Measurements from ENCODE around the gene STARD3NL.

The STARD3NL gene

DNA sequence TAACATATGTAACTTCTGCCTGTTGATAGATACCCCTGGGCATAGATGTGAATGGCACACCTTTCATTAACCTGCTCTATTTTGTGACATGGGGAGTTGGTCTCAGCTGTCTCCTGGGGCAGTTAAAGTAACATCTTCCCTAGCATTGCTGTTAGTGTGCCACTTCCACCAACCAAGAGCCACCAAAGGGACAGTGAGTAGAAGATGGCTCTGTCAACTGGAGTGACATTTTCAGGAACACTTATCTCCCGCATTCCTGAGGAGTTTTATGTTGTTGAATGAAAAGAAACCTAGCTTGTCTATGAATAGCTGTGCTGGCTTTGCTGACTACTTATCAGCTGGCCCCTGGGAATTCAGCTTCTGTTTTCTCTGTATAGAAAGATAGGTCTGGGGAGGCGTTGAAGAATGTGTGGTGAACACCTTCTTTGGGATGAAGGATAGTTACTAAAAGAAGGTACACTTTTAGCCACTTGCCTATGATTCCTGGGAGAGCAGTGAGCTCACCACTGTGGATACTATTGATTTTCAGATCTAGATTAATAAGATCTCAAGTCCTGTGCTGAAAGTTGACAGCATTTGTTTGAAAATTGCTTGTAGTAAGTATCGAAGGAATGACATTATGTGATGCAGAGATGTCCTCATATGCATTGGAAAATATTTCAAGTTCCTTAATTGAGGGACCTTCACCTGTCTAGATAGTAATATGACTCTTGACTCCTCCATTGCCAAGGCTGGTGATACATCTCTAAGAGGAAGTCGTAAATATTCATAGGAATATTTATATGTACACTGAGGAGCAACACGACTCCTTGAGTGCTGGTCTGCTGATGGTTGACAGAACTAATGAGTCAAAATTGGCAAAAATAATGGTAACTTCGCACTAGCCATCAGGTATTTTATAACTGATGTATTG, 7.6 kb downstream of the STARD3NL start:
- peak in 2 of 3 donors; percentile 55 to 56 for DNase-seq

DNA sequence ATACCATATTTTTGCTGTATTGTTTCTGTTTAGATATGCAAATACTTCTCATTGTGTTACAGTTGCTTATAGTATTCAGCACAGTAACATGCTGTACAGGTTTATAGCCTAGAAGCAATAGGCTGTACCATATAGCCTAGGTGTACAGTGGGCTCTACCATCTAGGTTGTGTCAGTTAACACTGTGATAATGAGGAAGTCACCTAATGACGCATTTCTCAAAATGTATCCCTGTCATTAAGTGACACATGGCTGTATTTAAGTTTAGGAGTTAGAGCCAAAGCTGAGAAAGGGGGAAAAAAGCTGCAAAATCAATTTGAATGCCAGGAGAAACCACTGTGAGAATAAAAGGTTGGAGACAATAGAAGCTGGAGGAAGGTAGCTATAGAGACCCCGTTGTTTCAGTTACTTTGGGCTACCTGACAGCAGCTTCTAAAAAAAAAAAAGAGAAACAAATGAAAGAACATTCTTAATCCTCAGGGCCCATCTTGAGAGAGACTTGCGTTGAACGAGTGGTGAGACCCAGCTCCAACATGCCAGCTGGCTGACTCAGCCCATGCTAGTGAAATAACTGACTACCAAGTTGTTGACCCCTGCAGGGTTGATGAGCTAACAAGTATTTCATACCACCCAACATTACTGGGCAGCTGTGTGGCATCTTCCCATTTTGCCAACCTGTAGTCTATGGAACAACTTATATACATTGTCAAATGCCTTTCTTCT, 8.7 kb downstream of the STARD3NL start:
- peak in 2 of 3 donors; percentile 35 to 37 for DNase-seq

DNA sequence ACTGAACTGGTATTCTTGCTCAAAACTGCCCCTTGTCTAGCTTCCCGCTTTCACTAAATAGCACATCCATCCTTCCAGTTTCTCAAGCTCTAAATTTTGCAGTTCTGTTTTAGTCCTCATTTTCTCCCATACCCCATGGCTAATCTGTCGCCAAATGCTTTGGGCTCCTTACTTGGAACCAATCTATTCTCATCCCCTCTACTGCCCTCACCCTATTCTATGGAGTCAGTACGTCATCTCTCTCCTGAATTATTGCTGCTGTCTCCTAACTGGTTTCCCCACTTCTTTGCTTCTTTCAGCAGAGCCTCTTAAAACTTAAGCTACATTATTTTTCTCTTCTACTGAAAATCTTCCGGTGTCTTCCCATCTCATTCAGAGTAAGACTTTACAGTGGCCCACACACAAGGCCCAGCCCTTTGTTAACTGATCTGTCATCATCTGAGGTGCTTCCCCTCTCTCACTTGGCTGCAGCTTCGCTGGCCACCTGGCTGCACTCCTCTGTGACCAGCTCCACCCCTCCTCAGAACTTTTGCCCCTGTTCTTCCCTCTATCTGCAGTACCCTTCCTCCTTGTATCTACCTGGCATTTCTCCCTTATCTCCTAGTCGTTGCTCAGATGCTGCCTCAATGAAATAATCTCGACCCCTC, 9.9 kb downstream of the STARD3NL start:
- DNase-seq = no peak

DNA sequence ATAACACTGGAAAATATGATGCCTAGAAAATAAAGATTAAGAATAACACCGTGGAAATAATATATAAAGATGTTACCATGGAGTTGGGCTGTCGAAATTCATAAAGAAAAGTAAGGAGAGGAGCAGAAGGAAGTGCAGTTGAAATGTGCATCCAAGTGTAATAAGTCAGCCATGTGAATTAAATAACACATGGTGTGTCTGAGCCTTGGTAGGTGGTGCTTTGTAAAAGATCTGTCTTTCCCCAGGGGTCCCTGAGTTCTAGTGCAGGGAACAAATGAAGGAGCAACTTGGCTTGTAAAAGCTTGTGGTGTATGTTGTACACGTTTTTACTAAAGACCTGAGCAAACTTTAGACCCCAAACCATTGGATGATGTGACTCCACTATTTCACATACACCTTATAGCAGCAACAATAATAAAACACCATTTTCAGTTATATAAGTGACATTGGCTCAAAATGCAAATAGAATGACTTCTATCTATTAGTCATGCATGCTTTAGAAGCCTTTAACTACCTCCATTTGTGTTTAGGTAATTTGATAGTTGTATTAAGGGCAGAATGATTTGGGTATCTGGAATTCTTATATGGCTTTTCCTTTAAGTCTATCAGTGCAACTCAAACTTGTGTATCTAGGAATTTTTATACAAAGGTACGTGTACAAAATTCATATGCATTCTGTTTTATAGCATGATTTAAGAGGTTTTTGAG, 11.3 kb downstream of the STARD3NL start:
- no peak for DNase-seq

DNA sequence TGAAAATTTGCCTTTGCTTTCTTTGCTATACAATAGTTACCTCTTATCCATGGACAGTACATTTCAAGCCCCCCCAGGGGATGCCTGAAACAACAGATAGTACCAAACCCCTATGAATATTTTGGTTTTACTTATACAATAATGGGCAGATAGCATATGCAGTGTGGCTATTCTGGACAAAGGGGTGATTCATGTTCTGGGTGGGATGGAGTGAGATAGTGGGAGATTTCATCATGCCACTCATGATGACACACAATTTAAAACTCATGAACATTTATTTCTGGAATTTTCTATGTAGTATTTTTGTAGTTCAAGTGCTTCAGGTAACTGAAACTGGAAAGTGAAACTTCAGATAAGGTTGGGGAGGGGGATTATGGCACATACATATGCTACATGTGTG, 12.0 kb downstream of the STARD3NL start:
- DNase-seq = peak; percentile 35 to 56 (median 56)

DNA sequence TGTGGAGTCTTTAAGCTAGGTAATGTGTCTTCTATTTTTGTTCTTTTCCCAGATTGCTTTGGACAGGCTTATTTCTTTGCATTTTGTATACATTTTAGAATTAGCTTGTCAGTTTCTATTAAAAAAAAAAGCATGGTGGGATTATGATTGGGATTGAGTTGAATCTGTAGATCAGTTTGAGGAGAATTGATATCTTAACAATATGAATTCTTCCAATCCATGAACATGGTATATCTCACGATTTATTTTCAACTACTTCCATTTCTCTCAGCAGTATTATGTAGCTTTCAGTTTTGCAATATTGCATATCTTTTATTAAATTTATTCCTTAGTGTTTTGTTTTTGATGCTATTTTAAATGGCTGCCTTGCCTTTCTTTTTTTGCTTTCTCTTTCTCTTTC, 13.7 kb downstream of the STARD3NL start:
- DNase-seq = no peak

DNA sequence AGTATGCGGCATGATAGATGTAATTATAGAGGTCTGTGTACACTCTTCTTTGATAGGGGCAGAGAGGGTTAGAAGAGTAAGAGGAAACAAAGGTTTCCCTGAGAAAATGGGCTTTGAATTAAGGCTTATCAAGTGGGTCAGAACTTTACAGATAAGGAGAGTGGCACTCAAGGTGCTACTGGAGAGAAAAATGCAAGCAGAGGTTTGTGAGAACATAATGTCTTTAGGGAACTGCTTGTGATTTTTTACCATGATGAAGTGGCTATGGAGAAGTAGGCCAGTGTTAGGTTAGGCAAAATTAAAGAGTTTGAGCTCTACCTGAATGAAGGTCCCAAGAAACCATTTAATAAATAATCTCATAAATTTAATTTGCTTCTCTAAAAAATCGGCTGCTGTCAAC, 14.3 kb downstream of the STARD3NL start:
- DNase-seq = no peak

DNA sequence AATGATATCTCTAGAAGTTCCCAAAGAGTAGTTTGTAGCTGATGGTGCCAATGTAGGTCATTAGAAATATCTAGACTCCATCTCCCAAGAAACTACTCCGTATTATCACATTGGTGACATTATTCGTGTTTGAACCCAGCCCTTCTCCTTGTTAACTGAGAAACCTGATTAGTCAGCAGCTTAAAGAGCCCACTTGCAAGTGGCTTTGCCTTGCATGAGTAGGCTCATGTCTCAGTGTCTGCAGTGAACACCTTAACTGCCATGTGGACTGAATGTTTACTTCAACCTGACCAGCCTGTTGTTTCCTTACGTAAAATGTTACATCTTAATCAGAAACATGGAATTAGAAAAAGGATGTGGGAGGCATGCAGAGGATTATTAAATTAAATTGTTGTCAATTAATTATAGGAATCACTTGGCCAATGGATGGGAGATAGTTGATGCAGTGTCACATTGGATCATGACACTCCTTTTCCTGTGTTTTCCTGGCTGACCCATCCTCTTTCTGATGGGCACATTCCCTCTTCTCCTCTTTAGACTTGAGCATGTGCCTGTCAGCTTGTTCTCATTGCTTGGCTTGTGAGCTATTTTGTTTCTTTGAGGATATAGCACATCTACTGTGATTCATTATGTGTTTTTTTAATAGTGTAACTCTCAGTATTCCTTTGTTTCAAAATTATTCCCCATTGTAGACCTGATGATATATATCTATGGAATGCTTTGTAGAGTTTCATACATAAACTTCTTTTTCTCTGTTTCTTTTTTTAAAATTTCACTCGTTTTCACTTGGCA, 18.0 kb downstream of the STARD3NL start:
- no peak for DNase-seq

DNA sequence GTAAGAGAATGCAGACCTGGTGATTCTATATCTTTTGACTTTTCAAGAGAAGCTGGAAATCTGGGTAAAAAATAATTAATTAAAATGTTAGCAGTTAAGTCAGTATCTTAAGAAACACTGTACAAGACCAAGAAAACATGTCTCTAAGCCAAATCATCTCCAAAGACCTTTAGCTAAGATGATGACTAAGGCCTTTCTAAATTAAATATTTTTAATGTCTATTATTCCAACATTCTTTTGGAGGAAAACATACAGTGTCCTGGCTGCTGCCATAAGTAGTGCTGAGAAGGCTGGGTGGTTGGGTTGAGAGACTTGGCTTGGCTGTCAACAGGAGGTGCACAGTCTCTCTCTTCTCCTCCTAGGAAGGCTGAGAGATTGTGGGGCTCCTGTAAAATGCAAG, 20.3 kb downstream of the STARD3NL start:
- DNase-seq = no peak

DNA sequence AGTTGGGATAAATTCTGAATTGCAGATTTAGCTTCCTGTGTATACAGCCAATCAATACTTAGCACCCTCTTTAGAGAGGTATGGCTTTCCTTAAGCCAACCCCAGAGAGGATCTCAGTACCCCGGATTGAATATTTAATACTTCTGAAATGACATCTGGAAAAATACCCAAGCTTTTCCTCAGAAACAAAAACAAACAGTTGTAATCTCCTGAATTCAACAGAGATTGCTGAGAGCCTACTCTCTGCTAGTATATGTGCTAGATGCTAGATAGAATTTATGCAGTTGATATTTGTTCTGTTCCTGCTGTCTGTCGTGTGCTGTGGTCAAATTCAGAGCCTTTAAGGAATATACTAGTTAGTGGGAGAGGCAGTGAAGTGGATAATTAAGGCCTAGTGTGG, 21.1 kb downstream of the STARD3NL start:
- DNase-seq = no peak

DNA sequence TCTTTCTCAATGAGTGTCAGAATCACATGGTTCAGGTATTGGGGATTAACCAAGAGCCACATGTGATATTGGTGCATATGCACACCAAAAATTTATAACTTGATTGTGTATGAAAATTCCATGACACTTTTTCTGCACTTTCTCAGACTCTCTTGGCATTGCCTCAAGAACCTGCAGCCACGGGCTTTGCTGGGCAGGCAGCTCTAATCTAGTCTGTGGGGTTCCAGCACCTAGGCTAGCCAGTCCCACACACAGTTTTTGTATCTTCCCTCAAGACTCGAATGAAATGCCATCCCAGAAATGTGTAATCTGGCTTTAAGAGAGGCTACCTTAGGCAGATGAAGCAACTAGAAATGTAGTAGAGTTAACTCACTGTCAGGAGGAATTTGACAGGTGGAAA, 21.7 kb downstream of the STARD3NL start:
- no peak for DNase-seq

DNA sequence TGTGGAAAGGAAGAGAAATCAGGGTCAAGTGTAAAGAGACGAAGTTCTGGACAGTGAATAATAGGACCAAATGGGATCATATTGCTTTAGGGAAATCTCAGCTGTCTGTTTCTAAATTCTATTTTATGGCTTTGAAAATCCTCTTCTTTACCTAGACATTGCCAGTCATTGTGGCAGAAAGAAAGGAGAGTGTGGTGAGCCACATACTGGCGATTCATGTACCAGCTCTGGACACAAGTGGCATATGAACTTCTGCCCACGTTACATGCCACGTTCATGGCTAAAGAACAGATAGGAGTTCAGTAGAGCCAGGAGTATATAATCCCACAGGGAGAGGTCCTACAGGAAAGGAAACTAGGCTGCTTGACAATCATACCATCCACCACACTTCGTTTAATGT, 28.0 kb downstream of the STARD3NL start:
- no peak for DNase-seq

DNA sequence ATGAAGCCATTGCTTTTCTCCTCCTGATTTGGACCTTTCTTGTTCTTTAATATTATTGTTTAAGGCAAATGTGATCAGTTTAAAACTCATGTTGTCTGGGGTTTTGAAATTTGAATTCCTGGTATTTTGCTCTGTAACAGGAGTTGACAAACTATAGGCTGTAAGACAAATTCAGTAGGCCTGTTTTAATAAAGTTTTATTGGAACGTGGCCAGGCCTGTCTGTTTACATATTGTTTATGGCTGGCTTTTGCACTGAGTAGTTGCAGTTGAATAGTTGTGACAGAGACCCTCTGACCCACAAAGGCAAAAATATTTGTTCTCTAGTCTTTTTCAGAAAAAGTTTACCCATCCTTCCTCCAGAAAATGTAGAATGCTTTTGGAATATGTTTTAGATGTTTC, 29.8 kb downstream of the STARD3NL start:
- DNase-seq = no peak

DNA sequence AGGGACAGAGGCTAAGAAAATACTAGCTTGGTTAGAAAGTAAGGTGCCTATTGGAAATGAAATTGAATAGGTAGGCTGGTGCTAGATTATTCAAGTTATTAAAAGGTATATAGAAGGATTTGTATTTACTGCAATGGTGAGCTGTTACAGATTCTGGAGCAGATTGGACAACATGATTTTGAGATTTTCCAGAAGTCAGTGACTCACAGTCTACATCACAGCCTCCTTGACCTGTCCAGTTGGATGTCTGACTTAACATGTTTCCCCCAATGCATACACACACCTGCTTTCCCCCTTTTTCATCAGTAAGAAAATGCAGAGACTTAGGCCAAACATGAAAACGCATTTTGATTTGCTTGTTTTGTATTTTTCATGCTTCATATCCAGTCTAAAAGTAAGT, 33.4 kb downstream of the STARD3NL start:
- DNase-seq = no peak

DNA sequence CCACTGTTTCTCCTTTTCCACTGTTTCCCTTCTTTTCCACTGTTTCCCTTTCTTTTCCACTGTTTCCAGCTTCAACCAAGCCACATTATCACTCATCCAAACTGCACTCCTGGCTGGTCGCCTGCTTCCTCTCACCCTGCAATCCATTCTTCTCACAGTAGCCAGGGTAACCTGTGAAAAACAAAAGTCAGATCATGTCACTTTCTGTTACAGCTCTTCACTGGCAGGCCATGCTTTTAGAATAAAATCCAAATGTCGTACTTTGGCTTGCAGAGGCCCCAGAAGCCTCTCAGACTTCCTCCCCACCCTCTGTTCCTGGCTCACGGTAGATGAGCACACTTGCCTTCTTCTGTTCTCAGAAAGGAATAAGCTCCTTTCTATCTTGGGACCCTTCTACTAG, 33.9 kb downstream of the STARD3NL start:
- DNase-seq = no peak

DNA sequence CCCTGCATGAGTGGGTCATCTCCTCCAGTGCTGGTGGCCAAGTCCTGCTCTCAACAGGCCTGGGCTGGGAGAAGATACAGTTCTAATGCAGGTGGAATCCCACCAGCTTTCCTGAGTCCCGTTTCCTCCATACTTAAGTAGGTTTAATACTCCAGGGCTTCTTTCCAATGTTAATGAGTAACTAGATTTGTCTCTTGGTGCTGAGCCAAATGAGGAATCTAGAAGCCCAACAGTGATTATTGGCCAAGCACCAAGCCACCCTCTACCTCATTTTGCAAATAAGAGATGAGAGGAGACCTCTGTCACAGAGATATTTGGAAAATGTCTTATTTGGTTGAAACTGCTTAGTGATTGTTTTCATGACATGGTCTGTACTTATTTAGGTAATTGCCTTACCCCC, 37.1 kb downstream of the STARD3NL start:
- DNase-seq = no peak

DNA sequence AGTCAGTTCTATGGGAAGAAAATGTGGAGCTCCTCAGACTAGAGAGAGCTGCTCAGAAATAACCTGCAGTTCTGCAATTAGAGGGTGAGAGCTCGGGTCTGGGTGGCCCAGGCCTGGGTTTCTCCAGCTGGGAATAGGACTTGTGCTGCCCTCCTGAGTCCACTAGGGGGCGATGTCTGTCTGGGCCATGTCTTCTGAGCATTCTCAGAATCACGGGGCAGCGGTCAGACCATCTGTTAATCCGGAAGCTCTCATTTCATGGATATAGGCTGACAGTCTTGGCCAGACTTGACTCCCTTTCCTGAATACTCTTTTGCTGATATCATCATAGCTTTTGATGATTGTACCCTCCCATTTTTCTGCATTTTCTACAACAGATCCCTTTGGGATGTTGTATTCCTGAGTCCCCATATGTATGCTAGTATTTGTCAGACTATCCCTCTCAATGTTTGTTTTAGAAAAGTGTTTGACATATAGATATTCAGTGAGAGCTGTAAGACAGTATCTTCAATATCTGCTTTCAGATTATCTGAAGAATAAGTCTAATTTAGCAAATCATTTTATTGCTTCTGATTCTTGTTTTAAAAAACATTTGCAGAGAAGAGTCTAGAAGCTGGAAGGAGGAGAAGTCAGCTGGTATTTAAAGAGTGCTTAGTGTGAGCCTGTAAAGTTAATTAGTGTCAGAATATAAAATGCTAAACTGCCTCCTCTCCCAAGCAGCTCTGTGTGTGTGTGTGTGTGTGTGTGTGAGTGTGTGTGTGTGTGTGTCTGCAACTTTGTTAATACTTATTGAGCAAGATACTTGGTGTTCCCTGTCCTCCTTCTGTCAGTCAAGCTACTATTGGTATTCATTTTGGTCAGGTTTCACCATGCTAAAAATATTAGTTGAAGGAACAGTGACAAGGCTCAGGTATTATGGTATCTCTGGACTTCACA, 38.0 kb downstream of the STARD3NL start:
- peak; percentile 91 to 94 (median 92) for DNase-seq

DNA sequence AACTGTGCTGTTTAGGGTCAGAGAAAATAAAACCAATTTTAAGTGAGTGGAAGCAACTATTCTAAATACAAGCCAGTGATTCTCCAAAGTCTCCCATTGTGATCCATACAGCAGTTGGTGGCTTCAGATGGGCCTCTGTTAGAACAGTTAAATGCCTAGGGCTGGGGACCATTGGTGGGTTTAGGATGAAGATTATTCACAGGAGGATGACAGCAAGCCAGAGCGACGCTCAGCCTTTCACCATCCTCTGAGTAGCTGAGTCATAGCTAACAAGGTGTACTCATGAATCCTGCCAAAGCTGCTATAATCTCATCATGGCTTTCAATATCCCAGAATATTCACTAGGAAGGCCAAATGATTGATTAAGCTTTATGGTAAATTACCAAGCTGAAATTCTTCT, 39.6 kb downstream of the STARD3NL start:
- no peak for DNase-seq

DNA sequence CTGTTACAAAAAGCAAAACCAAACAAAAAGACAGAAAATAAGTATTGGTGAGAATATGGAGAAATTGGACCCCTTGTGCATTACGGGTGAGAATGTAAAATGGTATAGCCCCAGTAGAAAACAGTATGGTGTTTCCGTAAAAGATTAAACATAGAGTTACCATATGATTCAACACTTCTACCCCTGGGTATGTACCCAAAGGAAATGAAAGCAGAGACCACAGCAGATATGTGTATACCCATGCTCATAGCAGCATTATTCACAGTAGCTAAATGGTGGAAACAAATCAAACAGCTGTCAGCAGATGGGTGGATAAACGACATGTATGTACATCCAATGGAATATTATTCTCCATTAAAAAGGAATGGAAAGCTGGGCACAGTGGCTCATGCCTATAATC, 42.4 kb downstream of the STARD3NL start:
- DNase-seq = no peak

DNA sequence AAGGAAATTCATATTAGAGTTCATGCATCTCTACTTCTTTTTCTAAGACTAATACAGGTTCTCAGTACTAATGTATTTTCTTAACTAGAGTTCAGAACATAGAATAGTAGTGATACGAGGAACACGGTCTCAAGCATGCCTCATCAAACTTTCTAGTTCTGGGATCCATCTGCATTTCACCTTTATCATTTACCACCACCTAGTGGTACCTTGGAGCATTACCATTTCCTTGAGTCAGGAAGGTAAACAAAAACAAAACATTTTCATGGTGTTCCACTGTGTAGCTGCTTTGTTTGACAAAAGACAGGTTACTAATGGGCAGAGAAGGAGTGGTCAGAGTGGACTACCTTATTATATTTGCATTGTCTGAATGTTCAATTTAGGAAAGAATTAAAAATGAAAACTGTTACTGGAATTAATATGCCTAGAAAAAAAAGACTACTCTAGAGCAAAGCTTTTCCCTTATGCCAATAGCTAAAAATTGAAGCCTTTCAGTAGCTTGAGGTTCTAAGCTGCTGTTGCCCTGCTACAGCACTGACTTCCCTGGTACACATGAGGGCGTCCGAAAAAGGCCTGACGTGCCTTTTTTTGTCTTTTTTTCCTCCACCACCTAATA, 44.5 kb downstream of the STARD3NL start:
- DNase-seq = peak; percentile 59 to 66 (median 63)

DNA sequence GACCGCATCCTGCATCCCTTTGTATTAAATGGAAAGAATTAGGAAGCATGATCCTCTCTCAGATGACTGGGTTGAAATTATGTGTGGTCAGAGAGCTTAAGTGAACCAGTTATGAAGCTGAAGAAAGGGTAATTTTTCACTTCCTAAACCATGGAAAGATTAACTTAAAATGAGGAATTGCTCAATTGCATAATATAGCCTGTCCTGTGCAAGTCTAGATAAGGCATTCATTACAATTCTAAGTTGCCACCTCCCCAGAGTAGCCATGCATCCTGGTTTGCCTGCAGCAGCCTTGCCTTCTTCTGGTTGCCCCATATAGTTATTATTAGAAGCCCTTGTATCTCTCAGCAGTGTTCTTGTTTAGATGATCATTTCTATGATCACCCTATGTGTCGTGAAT, 45.3 kb downstream of the STARD3NL start:
- DNase-seq = peak; percentile 28 to 54 (median 40)

Data from suppressor macrophage treated with lipopolysaccharide for 1 hour (primary cell).